Femur (tissue), 1 donor: ENCODE measurements around the gene TMEM266.
"Not testable (repeated sequence)": the region's sequence is repeated elsewhere in the genome, so short reads cannot be mapped to it uniquely, and the experiment has no call there.

Experiments
- DNase-seq: peaks from one replicate; pipeline ENCODE4 v3.0.0-alpha.2; 2017

TMEM266 gene

GRCh38 chr15:76059320-76060117 lies at the start of gene TMEM266:
TMEM266 (plus strand) TSS chr15:76059985; CDS start chr15:76134264, 74,279 bp downstream.
- peak; percentile 55 for DNase-seq

- no peak for DNase-seq
These were observed 49.2 kb upstream of the TMEM266 start for GRCh38 chr15:76010613-76011012.

- no peak for DNase-seq
These were observed 47.9 kb upstream of the TMEM266 start, which contains the start of gene NRG4 for GRCh38 chr15:76011627-76012551. NRG4 (minus strand) TSS chr15:76012424; CDS start chr15:76011230, 1,194 bp downstream.

GRCh38 chr15:76013470-76013869 lies 46.3 kb upstream of the TMEM266 start:
- not testable (repeated sequence) for DNase-seq

- no peak for DNase-seq
These were observed 35.6 kb upstream of the TMEM266 start for GRCh38 chr15:76024021-76024768.

- DNase-seq = no peak
These were observed 27.7 kb upstream of the TMEM266 start for GRCh38 chr15:76032046-76032445.

GRCh38 chr15:76033438-76033837 lies 26.3 kb upstream of the TMEM266 start:
- no peak for DNase-seq

- no peak for DNase-seq
These were observed 25.7 kb upstream of the TMEM266 start for GRCh38 chr15:76034111-76034510.

- DNase-seq = no peak
These were observed 24.2 kb upstream of the TMEM266 start for GRCh38 chr15:76035593-76035992.

GRCh38 chr15:76038512-76038911 lies 21.3 kb upstream of the TMEM266 start:
- DNase-seq = no peak

GRCh38 chr15:76054201-76054600 lies 5.6 kb upstream of the TMEM266 start:
- not testable (repeated sequence) for DNase-seq

GRCh38 chr15:76056931-76057330 lies 2.9 kb upstream of the TMEM266 start:
- DNase-seq = no peak

- no peak for DNase-seq
These were observed 2.3 kb upstream of the TMEM266 start for GRCh38 chr15:76057332-76058000.

GRCh38 chr15:76058714-76059319 lies 968 bp upstream of the TMEM266 start:
- no peak for DNase-seq

- DNase-seq = no peak
These were observed 569 bp downstream of the TMEM266 start for GRCh38 chr15:76060118-76060989.

- DNase-seq = no peak
These were observed 1.9 kb downstream of the TMEM266 start for GRCh38 chr15:76061700-76062099.

GRCh38 chr15:76062286-76062685 lies 2.5 kb downstream of the TMEM266 start:
- no peak for DNase-seq

- DNase-seq = no peak
These were observed 4.6 kb downstream of the TMEM266 start for GRCh38 chr15:76064375-76064774.

GRCh38 chr15:76065245-76065644 lies 5.5 kb downstream of the TMEM266 start:
- no peak for DNase-seq

- no peak for DNase-seq
These were observed 6.0 kb downstream of the TMEM266 start for GRCh38 chr15:76065793-76066192.

GRCh38 chr15:76070192-76070591 lies 10.4 kb downstream of the TMEM266 start:
- no peak for DNase-seq
